PC-3 (cell line): Measurements from ENCODE around the gene HOXC11. TPM values are rescaled to one million over a fixed set of nuclear protein-coding genes. Genes with fewer than 3 reads are reported as not detected.

ENCODE experiments used
- ATAC-seq: fragments of 200-7000 bp; cut with Tn5 transposase; 2 replicates; pipeline ENCODE4 v1.9.1; 2020; ENCODE audit warnings: mild to moderate bottlenecking, moderate library complexity
- BruUV-seq: library from RNA; stranded (reverse); fragments of 400-500 nt; replicated peaks from 2 replicates; lab custom pipeline; 2021; lab: Mats Ljungman, UMichigan
- CTCF ChIA-PET: fragments of 300-600 bp; sonication (Branson Sonifier 250); formaldehyde crosslinking; loops from one replicate; lab custom pipeline; 2022; ENCODE audit warnings: antibody characterized with exemption; lab: Charles Lee
- POLR2A ChIA-PET: fragments of 300-600 bp; sonication (Branson Sonifier 250); formaldehyde crosslinking; loops from one replicate; lab custom pipeline; 2022; ENCODE audit warnings: antibody characterized with exemption; ENCODE audit not compliant: unreplicated experiment; lab: Charles Lee
- DNase-seq: peaks from one replicate; pipeline ENCODE4 v3.0.0-alpha.2; 2015
- H2AFZ ChIP-seq: fragments of 300-600 bp; sonication (generic); 2 replicates; pipeline ENCODE4 v1.6.0; 2016; ENCODE audit warnings: antibody characterized with exemption, low read length
- H3F3A ChIP-seq: fragments of 300-600 bp; sonication (generic); one replicate; pipeline ENCODE4 v1.6.0; 2017; ENCODE audit warnings: antibody characterized with exemption, low read length, control low read depth, mild to moderate bottlenecking; ENCODE audit not compliant: unreplicated experiment
- H3K27ac ChIP-seq: fragments of 300-600 bp; sonication (generic); 2 replicates; pipeline ENCODE4 v1.5.1; 2016; ENCODE audit warnings: mild to moderate bottlenecking, low read length
- H3K27me3 ChIP-seq: fragments of 300-600 bp; sonication (generic); 2 replicates; pipeline ENCODE4 v1.6.1; 2016; ENCODE audit warnings: low read length, mixed read lengths
- H3K36me3 ChIP-seq: fragments of 300-600 bp; sonication (generic); 2 replicates; pipeline ENCODE4 v1.6.1; 2016; ENCODE audit warnings: low read depth, mixed run types, low read length, mixed read lengths
- H3K4me1 ChIP-seq: fragments of 300-600 bp; sonication (generic); 2 replicates; pipeline ENCODE4 v1.5.1; 2016; ENCODE audit warnings: low read length; ENCODE audit not compliant: insufficient read depth
- H3K4me2 ChIP-seq: fragments of 300-600 bp; sonication (generic); 2 replicates; pipeline ENCODE4 v1.6.0; 2016; ENCODE audit warnings: low read length
- H3K4me3 ChIP-seq: fragments of 300-600 bp; sonication (generic); 2 replicates; pipeline ENCODE4 v1.5.1; 2016; ENCODE audit warnings: mild to moderate bottlenecking, low read length, mixed read lengths
- H3K79me2 ChIP-seq: fragments of 300-600 bp; sonication (generic); 2 replicates; pipeline ENCODE4 v1.6.1; 2017; ENCODE audit warnings: low read length, mixed read lengths
- H3K9ac ChIP-seq: fragments of 300-600 bp; sonication (generic); 2 replicates; pipeline ENCODE4 v1.6.0; 2016; ENCODE audit warnings: mild to moderate bottlenecking, low read length
- H3K9me2 ChIP-seq: fragments of 300-600 bp; sonication (generic); replicated peaks from 2 replicates; pipeline ENCODE4 v1.6.1; 2016; ENCODE audit warnings: mixed run types, low read length, mixed read lengths
- H3K9me3 ChIP-seq: fragments of 300-600 bp; sonication (generic); 2 replicates; pipeline ENCODE4 v1.6.1; 2016; ENCODE audit warnings: low read length, mixed read lengths
- H4K20me1 ChIP-seq: fragments of 300-600 bp; sonication (generic); 2 replicates; pipeline ENCODE4 v1.6.1; 2016; ENCODE audit warnings: low read length, mixed read lengths
- CTCF ChIP-seq: fragments of 300-600 bp; sonication (generic); conservative IDR thresholded peaks from 2 replicates; pipeline ENCODE4 v1.5.1; 2017; ENCODE audit warnings: antibody characterized with exemption, low read depth, mild to moderate bottlenecking, low read length
- EZH2 ChIP-seq: fragments of 300-600 bp; sonication (generic); IDR thresholded peaks from one replicate; pipeline ENCODE4 v1.6.1; 2017; ENCODE audit warnings: antibody characterized with exemption, mild to moderate bottlenecking, low read length; ENCODE audit not compliant: unreplicated experiment
- EZH2phosphoT487 ChIP-seq: fragments of 300-600 bp; sonication (generic); IDR thresholded peaks from 2 replicates; pipeline ENCODE4 v1.6.1; 2018; ENCODE audit warnings: mild to moderate bottlenecking, antibody characterized with exemption, low read length, borderline replicate concordance
- intact Hi-C: fragments of 100-400 bp; cut with micrococcal nuclease; formaldehyde crosslinking; loops from 2 replicates; pipeline ENCODE4 v1.9.0; 2023
- total RNA-seq: library from RNA; depleted of rRNA; stranded (reverse); fragments of >200 nt; gene quantifications from 2 replicates; pipeline ENCODE4 v1.2.3, GENCODE V29; 2014

The HOXC11 gene
- total RNA-seq, 1 experiment from 2014 or later, result 0.84 TPM

GRCh38 chr12:53932915-53933314, 40.0 kb upstream of the HOXC11 start:
- no peak overlapping the region for H3K4me2 ChIP-seq
- H3K9ac ChIP-seq, result no peak overlapping the region
- H3F3A ChIP-seq, result no peaks in the 10 kb centered on the region
- H3K36me3 ChIP-seq, result no peaks in the 10 kb centered on the region
- peaks cover 19% of the 10 kb centered on the region for H3K27me3 ChIP-seq
- no peaks in the 10 kb centered on the region for H3K9me2 ChIP-seq
- ChIA-PET CTCF (no interaction called here), POLR2A (interaction anchor here (0.6 kb wide), 1 partner anchor 33 kb away, joined by 6 read pairs; no protein-coding TSS in a partner anchor)
- TF ChIP-seq EZH2phosphoT487 (no peak), CTCF (no peak), EZH2 (no peak)
- no peak overlapping the region for H2AFZ ChIP-seq
- ATAC-seq (no peak), DNase-seq (no peak)
- intact Hi-C loops, result no loop called here
- H3K4me3 ChIP-seq, result no peak overlapping the region
- BruUV-seq, result no TSS peak
- H3K9me3 ChIP-seq, result no peaks in the 10 kb centered on the region
- H3K27ac ChIP-seq, result no peak overlapping the region
- H3K79me2 ChIP-seq, result no peaks in the 10 kb centered on the region
- no peaks in the 10 kb centered on the region for H4K20me1 ChIP-seq
- 0 out of 2 replicates have a peak, but pooled peaks cover under 1% of the 10 kb centered on the region for H3K4me1 ChIP-seq

GRCh38 chr12:53935383-53936341, 37.3 kb upstream of the HOXC11 start:
- intact Hi-C loops, result no loop called here
- TF ChIP-seq EZH2phosphoT487 (no peak), CTCF (no peak), EZH2 (no peak)
- H3F3A ChIP-seq, result no peaks in the 10 kb centered on the region
- ChIA-PET CTCF (no interaction called here), POLR2A (interaction anchor here (0.6 kb wide), 1 partner anchor 230 kb away, joined by 4 read pairs; no protein-coding TSS in a partner anchor)
- H3K27ac ChIP-seq, result no peak overlapping the region
- H3K9ac ChIP-seq, result no peak overlapping the region
- no peaks in the 10 kb centered on the region for H4K20me1 ChIP-seq
- DNase-seq, result no peak
- H3K27me3 ChIP-seq, result no peaks in the 10 kb centered on the region
- H3K9me3 ChIP-seq, result no peaks in the 10 kb centered on the region
- peaks cover 20% of the 10 kb centered on the region for H3K79me2 ChIP-seq
- H3K4me3 ChIP-seq, result no peak overlapping the region
- H3K4me1 ChIP-seq, result peaks cover 6% of the 10 kb centered on the region; the same call in 1 of the 2 replicates
- no peak overlapping the region for H3K4me2 ChIP-seq
- H2AFZ ChIP-seq, result no peak overlapping the region
- ATAC-seq, result no peak
- H3K9me2 ChIP-seq, result no peaks in the 10 kb centered on the region
- H3K36me3 ChIP-seq, result no peaks in the 10 kb centered on the region
- BruUV-seq, result no TSS peak

- no TSS peak for BruUV-seq
- no peaks in the 10 kb centered on the region for H3K9me2 ChIP-seq
- H3K9ac ChIP-seq, result no peak overlapping the region
- H3K27ac ChIP-seq, result no peak overlapping the region
- no peak overlapping the region for H3K4me3 ChIP-seq
- peaks cover 34% of the 10 kb centered on the region for H3K79me2 ChIP-seq
- no peaks in the 10 kb centered on the region for H3K9me3 ChIP-seq
- no peak overlapping the region for H3K4me2 ChIP-seq
- no peak for DNase-seq
- no peak for ATAC-seq
- H4K20me1 ChIP-seq, result no peaks in the 10 kb centered on the region
- no peaks in the 10 kb centered on the region for H3F3A ChIP-seq
- POLR2A ChIA-PET, result no interaction called here
- CTCF ChIA-PET, result no interaction called here
- intact Hi-C loops, result no loop called here
- no peaks in the 10 kb centered on the region for H3K36me3 ChIP-seq
- no peak overlapping the region for H2AFZ ChIP-seq
- H3K4me1 ChIP-seq, result peaks cover 18% of the 10 kb centered on the region; the same call in 1 of the 2 replicates
- H3K27me3 ChIP-seq, result no peaks in the 10 kb centered on the region
- TF ChIP-seq EZH2 (no peak), EZH2phosphoT487 (no peak), CTCF (no peak)
Measured at GRCh38 chr12:53937099-53937498, 35.8 kb upstream of the HOXC11 start.
